ENCODE results near the gene CCDC170.

The CCDC170 gene

DNA sequence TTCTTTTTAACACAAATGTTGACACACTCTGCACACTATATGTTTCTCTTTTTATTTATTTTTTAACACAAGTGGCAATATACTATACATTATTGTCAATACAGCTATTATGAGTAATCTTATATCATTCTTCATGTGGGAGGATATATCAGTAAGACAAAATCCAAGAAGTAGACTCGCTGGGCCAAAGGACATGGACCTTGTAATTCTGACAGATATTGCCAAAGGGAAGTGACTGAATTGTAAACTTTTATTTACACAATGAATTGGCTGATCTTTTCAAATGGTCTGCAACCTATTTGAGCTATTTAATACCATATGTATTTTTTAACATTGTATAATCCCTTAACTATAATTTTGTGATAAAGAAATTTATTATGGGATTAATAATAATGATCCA, 56.0 kb downstream of the CCDC170 start:
- no peak for DNase-seq

DNA sequence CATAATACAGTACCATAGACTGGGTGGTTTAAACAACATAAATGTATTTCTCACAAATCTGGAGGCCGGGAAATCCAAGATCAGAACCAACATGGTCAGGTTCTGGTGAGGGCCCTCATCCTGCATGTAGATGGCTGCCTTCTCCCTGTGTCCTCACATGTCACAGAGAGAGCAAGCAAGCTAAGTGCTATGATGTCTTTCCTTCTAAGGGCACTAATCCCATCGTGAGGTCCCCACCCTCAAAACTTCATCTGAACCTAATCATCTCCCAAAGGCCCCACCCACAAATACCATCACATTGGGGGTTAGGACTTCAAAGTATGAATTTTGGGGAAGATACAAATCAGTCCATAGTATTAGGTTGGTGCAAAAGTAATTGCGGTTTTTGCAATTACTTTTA, 56.8 kb downstream of the CCDC170 start:
- no peak for DNase-seq

DNA sequence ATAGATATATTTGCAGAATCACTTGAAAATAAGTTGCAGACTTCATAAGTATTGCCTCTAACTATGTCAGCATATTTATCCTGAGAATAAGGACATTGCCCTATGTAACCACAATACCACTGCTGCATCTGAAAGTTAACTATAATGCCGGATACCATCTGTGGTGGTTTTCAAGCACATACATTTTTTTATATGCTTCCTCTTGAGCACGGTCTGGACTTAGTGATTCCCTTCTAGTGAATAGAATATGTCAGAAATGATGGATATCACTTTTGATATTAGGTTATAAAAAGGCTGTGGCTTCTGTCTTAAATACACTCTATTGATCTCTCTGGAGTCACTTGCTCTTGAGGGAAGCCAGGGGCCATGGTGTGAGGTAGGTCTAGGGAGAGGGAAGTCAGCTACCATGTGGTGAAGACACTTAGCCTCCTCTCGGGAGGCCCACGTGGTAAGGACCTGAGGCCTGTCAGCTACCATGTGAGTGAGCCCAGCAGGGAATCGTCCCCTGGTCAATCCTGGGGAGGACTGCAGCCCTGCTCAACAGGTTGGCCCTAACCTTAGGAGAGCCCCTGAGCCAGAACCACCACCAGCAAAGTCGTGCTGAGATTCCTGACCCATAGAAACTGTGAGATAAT, 57.5 kb downstream of the CCDC170 start:
- DNase-seq, result no peak

DNA sequence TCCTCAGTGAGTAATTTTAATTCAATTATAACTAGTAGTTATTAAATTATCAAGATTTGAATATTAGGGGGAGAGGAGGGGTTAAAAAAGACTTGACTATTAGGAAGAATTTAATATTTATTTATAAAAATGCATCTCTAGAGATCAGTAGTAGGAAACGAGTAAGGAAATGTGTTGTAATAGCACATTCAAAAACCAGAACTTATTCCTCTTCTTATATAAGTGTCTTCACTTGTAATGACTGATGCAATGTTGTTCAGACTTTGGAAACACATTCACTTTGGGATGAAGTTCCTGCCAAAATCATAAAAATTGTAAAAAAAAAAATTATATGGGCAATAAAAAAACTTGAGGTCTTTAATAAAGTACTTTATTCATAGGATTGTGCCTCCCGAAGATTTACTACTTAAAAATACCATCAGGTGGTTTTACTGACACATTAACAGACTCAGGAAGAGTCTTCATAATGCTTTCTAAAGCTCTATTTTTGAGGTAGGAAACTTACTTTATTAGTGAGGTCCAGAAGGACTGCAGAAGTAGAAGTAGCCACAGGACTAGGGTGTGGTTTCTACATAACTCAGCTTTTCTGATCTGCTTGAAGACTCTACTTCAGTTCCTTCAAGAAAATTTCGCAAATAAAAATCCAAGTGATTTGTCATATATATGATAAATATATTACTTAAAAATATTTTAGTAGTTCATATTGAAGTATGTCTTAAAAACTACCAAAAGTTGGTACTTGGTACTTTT, 59.8 kb downstream of the CCDC170 start:
- no peak for DNase-seq

DNA sequence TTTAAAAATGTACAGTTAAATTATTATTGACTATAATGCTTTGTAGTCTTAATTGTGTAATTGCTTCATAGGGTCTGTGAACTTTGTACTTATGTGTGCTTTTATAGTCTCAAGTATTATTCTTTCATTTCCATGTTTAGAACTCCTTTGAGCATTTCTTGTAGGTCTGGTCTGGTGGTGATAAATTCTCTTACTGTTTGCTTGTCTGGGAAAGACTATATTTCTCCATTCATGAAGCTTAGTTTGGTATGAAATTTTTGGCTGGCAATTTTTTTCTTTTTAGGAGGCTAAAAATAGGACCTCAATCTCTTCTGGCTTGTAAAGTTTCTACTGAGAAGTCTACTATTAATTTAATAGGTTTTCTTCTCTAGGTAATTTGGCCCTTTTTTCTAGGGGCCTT, 67.4 kb downstream of the CCDC170 start:
- DNase-seq, result no peak

DNA sequence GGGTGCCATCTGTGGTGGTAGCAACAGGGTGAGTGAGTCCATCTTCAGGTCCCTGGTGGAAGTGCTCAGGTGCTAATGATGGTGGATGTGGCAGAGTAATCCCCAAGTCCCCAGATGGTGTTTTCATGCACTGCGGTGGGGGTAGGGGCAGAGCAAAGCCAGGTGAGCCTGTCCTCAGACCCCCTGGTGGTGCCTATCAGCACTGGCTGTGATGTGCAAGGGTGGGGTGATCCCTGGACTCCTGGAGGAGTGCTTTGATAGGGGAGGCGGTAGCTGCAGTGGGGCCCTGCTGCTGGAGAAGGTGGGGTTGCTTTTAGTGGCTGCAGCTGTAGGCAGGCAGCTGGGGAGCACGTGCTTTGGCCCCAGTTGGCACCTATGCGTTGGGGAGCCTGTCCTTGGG, 70.8 kb downstream of the CCDC170 start:
- DNase-seq, result no peak

DNA sequence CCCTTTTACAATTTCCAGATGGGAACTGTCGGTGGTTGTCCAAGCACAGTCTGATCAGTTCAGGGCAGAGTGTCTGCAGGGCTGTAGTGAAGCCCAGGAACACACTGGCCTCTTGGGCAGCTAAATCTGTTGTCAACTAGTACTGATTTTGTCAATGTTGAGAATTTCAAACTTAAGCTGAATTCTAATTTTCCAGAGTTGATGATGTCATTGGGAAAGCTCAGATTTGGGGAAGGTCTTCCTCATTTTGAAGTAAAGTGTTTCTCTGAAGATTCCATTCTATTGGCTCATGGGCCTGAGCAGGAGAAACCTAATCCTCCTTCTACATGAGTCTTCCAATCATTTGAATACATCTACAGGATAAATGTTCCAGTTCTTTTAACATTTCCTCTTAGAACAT, 72.1 kb downstream of the CCDC170 start:
- DNase-seq, result no peak

DNA sequence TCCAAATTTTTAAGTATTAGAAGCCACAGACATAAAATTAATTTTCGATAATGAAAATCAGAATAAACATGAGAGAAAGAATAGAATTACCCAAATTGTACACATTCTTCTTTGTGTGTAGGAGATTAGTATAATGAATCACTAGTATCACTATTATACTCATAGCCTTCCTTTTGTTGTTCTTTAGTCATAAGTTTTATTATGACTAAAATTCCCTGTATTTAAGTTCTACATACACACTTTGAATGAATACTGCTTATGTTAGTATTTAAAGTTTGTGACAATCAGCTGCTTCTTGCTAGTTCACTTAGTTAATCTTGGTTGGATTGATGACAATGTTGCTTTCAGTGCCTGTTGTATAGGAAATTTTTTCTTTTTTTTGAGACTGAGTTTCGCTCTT, 72.7 kb downstream of the CCDC170 start:
- DNase-seq, result no peak

DNA sequence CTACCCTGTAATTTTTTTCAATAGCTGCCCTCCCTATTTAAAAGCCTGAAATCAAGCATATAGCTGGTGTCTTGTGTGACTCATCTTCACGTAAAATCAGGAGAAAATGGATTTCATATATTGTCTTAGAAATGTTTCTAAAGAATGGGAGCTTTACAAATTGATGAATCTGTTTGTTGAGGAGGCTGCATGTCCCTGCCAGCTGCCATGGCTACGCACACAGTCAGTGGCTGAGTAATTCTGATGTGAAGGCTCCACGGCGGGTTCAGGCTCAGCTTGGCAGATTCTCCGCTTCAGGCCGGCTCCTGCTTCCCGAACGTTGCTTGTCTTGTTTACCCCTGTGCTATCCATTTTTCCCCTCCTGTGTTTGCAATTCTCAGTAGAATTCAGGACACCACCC, 82.8 kb downstream of the CCDC170 start:
- no peak for DNase-seq

DNA sequence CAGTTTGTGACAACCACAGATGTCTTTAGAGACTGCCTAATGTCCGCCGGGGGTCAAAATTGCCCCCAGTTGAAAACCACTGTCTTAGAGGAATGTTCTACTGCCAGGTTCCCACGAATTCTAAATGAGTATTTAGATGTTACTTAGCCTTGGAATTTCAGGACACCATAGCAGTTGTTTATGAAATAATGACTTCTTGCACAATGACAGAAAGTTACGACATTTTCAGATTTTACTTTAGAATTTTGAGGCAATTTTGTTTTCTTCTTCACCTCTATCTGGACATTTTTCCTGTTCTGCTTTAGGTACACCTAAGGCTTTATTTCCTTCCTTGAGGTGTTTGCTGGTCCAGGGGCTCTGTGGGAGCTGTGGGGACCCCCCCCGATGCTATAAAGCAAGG, 83.4 kb downstream of the CCDC170 start:
- DNase-seq, result no peak

DNA sequence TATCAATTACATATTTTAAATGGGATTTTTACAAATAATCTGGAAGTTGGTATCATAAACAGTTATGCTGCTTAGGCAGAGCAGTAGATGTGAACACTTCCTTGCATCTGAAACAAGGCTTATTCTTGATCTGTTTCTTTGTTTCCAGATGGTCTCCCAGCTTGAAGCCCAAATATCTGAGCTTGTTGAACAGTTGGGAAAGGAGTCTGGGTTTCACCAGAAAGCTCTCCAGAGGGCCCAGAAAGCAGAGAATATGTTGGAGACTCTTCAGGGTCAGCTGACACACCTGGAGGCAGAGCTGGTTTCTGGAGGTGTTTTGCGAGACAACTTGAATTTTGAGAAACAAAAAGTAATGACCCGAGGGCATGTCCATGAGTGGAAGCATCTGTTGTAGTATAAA, 91.9 kb downstream of the CCDC170 start:
- no peak for DNase-seq

DNA sequence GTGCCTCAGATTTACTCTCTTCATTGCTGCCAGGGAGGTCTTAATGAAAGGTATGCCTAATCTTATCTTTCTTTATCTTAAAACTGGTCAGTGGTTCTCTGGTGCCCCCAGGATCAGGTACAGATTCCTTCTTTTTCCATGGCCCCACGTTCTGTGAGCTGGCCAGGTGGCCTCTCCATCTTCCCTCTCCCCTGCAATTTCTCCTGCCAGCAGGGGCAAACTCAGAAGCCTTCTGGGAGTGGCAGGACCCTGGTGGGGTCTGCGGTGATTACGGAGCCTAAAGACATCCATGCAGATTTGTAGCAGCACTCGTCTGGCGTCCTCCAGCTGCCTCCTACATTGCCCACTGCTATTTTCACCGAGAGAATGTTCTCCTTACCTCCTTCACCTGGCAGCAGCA, 95.8 kb downstream of the CCDC170 start:
- DNase-seq, result no peak

DNA sequence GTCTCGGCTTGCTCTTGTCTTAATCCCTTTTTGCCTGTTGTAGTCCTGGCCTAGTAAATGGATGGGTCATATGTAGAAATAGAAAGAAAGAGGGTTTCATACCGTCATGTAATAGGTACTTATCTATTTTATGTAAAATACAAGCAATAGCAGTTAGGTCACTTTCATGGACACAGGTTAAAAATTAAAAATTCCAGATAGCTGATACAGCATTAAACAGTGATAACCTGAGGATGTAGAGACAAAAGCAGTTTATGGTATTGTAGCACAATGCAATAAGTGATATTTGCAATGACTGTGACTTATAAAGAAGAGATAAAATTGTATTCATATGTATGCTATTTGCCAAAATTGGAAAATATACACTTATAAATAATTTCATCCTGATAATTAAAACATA, 96.9 kb downstream of the CCDC170 start:
- no peak for DNase-seq

DNA sequence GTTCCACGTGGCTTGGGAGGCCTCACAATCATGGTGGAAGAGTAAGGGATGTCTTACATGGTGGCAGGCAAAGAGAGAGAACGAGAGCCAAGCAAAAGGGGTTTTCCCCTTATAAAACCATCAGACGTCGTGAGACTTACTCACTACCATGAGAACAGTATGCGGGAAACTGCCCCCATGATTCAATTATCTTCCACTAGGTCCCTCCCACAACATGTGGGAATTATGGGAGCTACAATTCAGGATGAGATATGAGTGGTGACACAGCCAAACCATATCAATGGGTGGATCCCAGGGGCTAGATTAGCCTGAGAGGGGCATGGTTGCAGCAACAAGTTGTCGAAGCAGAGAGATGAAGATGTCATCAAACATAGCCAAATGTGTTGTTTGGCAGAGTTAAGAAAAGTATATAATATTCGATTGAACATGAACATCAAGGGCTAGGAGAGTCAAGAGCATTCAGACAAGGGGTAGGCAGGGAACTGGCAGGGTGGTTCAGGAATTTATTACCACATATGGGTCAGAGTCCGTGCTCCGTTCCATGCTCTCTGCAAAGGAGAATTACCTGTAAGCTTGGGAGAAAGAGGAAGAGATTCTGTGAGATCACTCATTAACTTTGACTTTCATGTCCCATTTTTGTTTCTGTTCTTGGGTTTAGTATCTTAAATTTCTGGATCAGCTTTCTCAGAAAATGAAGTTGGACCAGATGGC, 98.8 kb downstream of the CCDC170 start:
- DNase-seq, result no peak

DNA sequence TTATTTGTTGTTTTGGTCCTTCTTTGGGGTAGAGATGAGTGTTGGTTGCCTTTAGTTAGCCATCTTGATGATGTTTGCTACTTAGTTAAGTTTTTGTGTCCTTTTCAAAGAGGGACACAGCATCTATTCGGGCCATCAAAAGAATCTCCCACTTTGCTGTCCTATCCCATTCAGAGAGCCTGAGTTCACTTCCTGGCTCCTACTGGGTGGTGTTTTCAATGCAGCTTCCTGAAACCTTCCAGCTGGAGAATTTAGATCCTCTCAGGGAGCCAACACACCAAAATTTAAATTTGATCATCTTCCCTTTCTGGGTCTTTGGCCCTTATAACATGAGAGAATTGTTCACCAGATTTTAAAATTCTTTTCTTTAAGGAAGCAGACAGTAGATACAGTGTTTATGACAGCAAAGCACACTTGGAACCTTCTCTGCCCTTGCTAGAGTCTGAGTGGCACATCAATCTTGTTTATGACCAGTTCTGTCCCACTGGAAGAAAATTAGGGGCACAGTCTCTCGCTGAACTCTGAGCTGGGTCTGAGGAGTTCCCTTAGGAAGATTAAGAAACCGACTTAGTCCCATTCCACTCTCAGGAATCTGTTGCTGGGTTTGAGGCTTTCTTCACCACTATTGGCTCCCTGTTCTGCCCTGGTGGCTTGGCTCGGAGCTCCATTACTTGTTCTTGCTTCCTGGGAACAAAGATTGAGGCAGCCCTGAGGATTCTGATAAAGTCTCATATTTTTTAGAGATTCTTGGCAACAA, 115.5 kb downstream of the CCDC170 start:
- no peak for DNase-seq

DNA sequence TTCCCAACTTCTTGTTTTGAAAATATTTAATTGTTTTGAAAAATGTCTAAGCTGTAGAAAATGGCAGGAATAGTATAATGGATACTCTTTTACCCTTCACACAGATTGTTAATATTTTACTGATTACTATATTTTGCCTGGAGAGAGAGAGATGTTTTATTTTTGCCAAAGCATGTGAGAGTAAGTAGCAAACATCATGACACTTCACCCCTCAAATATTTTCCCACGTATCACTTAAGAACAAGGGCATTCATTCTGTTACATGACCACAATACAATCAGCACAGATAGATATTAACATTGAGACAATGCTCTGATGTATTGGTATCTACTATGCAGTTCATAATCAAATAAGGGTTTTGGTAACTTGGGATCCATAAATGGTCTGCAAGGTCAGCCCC, 116.5 kb downstream of the CCDC170 start:
- no peak for DNase-seq

DNA sequence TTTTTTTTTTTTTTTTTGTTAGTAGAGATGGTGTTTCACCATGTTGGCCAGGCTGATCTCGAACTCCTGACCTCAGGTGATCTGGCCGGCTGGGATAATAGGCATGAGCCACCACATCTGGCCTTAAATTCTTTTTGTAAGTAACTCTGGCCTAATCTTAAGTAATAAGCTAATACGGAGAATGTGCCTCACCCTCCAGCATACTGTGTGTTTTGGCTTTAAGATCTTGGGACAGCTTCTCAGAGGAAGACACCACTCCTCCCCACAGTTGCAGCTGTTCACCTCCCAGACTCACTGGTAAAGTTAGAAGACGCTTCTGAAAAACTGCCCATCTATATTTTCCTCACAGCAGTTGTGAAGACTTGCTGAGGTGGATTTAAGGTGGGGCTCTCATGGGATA, 120.8 kb downstream of the CCDC170 start:
- DNase-seq, result no peak

DNA sequence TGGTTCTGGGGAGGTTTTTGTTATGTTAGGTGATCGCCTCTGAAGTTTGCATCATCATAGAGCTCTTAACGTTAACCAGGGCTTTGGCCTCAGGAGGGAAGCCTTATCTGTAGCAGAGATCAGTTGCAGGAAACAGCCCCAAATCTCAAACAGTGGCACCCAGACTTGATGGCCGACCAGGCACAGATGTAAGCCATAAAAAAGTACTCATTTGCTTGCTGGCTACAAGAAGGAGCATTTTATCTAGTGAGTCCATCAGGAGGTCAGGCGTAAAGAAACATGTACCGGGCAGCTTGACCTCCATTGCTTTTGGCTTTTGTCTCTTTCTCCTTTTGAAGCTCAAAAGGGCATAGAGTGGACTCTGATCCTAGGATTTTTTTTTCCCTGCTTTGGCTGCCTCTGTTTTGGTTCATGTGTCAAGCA, 122.3 kb downstream of the CCDC170 start:
- no peak for DNase-seq

DNA sequence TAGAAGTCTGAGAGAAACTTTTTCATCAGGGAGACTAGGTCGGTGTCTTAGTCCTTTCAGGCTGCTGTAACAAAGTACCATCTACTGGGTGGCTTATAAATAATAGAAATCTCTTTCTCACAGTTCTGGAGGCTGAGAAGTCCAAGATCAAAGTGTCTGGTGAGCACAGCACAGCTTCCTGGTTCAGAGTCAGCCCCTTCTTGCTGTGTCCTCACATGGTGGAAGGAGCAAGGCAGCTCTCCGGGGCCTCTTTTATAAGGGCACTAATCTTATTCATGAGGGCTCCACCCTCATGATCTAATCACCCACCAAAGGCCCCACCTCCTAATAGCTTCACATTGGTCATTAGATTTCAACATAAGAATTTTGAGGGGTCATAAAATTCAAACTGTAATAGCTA, 122.8 kb downstream of the CCDC170 start:
- no peak for DNase-seq

DNA sequence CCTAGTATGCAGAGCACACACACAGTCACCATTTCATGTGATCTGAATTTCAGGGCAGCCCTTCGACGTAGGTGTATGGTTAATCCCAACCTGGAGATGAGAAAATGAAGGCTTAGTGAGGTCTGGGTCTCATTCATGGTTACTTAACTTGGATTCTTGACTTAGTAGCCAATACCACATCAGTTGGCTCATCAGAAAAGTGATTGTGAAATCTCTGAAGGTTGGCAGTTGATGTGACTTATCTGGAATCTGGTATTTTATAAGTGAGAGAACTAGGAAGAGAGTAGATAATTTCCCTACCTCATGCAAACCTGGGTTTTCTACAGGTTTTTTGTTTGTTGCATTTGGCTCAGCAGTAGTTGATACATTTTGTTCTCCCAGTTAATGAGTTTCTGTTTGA, 123.7 kb downstream of the CCDC170 start:
- no peak for DNase-seq

DNA sequence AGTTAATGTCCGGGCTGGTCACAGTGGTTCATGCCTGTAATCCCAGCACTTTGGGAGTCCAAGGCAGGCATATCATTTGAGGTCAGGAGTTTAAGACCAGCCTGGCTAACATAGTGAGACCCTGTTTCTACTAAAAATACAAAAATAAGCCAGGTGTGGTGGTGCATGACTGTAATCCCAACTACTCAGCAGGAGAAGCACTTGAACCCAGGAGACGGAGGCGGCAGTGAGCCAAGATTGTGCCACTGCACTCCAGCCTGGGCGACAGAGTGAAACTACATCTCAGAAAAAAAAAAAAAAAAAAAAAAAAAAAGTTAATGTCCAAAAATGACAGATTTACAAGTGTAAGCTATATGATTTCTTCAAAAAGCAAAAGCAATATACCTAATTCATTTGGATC, 124.9 kb downstream of the CCDC170 start:
- no peak for DNase-seq

DNA sequence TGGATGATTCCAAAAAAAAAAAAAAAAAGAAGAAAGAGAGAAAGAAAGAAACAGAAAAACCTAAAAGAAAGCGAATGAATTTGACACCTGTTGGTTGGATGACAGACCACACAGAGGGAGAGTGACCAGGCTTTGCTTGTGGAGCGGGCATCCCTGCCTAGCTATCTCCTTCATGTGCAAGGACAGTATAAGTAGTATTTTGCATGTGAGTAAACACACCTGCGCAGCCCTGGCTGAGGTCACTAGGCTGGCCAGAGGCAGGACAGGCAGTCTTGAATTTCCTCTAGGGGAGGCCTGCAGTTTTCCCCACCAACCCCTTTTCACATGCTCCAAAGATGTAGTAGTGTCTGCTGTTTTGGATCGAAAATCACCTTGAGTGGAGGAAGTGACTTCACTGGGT, 126.4 kb downstream of the CCDC170 start:
- no peak for DNase-seq

DNA sequence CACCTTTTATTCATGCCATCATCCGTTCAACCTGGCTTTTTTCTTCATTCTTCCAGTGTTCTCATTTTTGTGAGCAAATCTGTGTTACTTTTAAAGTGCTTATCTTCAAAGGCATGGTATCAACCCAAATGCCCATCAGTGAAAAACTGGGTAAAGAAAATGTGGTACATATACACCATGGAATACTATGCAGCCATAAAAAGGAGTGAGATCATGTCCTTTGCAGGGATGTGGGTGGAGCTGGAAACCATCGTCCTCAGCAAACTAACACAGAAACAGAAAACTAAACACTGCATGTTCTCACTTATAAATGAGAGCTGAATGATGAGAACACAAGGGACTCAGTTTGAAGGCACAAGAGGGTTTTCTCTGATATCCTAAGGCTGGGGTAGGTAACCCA, 130.3 kb downstream of the CCDC170 start:
- no peak for DNase-seq

DNA sequence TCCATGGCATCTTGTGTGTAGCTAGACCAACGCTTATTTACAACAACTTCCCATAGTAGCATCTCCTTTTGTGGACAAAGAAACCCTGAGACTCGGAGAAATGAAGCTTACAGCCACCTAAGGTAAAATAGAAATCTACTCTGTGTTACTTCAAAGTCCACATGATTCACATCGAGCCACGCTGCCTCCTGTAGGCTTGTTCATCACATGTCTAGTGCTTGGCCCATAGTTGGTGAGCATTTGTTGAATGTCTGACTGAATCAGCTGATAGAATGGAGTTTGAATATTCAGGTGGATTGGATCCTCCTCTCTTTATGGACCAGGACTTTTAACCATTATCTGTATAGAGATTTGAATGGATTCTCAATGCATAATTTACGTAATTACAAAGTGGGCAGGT, 130.7 kb downstream of the CCDC170 start:
- no peak for DNase-seq
